NCI-H446 treated with DMSO at 0.1 percent for 48 hours (cell line): ENCODE data around the gene SLC38A8.

ENCODE experiments used
- DNase-seq: peaks from one replicate; lab custom pipeline; 2025; lab: John Stamatoyannopoulos, UW

Gene SLC38A8

GRCh38 chr16:84031556-84031955 lies 11.0 kb downstream of the SLC38A8 start:
- DNase-seq: no peak

GRCh38 chr16:84029297-84030047 lies 13.1 kb downstream of the SLC38A8 start:
- DNase-seq: no peak

- DNase-seq: no peak
Measured at GRCh38 chr16:84027625-84028024, 15.0 kb downstream of the SLC38A8 start.

- no peak for DNase-seq
Measured at GRCh38 chr16:84026606-84027005, 16.0 kb downstream of the SLC38A8 start.

- no peak for DNase-seq
Measured at GRCh38 chr16:84024854-84025253, 17.7 kb downstream of the SLC38A8 start.

GRCh38 chr16:84022644-84023043 lies 20.0 kb downstream of the SLC38A8 start:
- no peak for DNase-seq

- no peak for DNase-seq
Measured at GRCh38 chr16:84021488-84021887, 21.1 kb downstream of the SLC38A8 start.

GRCh38 chr16:84020353-84020752 lies 22.2 kb downstream of the SLC38A8 start:
- no peak for DNase-seq

- no peak for DNase-seq
Measured at GRCh38 chr16:84018710-84019109, 23.9 kb downstream of the SLC38A8 start.

GRCh38 chr16:84016477-84016876 lies 26.1 kb downstream of the SLC38A8 start:
- no peak for DNase-seq

GRCh38 chr16:84015399-84015798 lies 27.2 kb downstream of the SLC38A8 start:
- DNase-seq: no peak

- no peak for DNase-seq
Measured at GRCh38 chr16:84014570-84015327, 27.8 kb downstream of the SLC38A8 start.

- DNase-seq: no peak
Measured at GRCh38 chr16:84013787-84014569, 28.6 kb downstream of the SLC38A8 start.

GRCh38 chr16:84009282-84009681 lies 33.3 kb downstream of the SLC38A8 start:
- no peak for DNase-seq

- DNase-seq: no peak
Measured at GRCh38 chr16:84007965-84008364, 34.6 kb downstream of the SLC38A8 start.

GRCh38 chr16:84007520-84007919 lies 35.1 kb downstream of the SLC38A8 start:
- no peak for DNase-seq

- DNase-seq: no peak
Measured at GRCh38 chr16:84005391-84005790, 37.2 kb downstream of the SLC38A8 start.

GRCh38 chr16:84004442-84004841 lies 38.2 kb downstream of the SLC38A8 start:
- DNase-seq: no peak

- no peak for DNase-seq
Measured at GRCh38 chr16:84003038-84003437, 39.6 kb downstream of the SLC38A8 start.

GRCh38 chr16:84001726-84002125 lies 40.9 kb downstream of the SLC38A8 start:
- no peak for DNase-seq

- DNase-seq: no peak
Measured at GRCh38 chr16:84000989-84001642, 41.5 kb downstream of the SLC38A8 start.

GRCh38 chr16:83998091-83998490 lies 44.5 kb downstream of the SLC38A8 start:
- DNase-seq: no peak
